Vagina (tissue), 2 donors: ENCODE results near the gene MEIS1.
"Not testable (repeated sequence)": the region's sequence is repeated elsewhere in the genome, so short reads cannot be mapped to it uniquely, and the experiment has no call there.

Experiments
- POLR2A ChIP-seq, 2 donors: fragments of 450-650 bp; IDR thresholded peaks; one replicate each; pipeline ENCODE4 v1.6.1; 2017; ENCODE audit warnings: antibody characterized with exemption in 2 of 2, mild to moderate bottlenecking in 2 of 2, moderate library complexity in 2 of 2
- POLR2AphosphoS5 ChIP-seq, 2 donors: sonication (generic); formaldehyde crosslinking; IDR thresholded peaks; one replicate each; pipeline ENCODE4 v1.9.0; 2017; ENCODE audit warnings: antibody characterized with exemption in 2 of 2, mild to moderate bottlenecking in 2 of 2, low read depth in 1 of 2; ENCODE audit not compliant: insufficient read depth in 1 of 2
- TF ChIP-seq, protein P1 (sequence below), 3 experiments: fragments of 450-650 bp in 2 of 3; fragments of 200-600 bp in 1 of 3; sonication (generic) in 1 of 3; IDR thresholded peaks; one replicate each; pipeline ENCODE4 v1.5.1; 2017 to 2019; ENCODE audit warnings: antibody characterized with exemption in 3 of 3, mild to moderate bottlenecking in 2 of 3, moderate library complexity in 2 of 3

GRCh38 chr2:66391240-66391639 lies 43.7 kb upstream of the MEIS1 start:
- TF ChIP-seq, protein P1, sequence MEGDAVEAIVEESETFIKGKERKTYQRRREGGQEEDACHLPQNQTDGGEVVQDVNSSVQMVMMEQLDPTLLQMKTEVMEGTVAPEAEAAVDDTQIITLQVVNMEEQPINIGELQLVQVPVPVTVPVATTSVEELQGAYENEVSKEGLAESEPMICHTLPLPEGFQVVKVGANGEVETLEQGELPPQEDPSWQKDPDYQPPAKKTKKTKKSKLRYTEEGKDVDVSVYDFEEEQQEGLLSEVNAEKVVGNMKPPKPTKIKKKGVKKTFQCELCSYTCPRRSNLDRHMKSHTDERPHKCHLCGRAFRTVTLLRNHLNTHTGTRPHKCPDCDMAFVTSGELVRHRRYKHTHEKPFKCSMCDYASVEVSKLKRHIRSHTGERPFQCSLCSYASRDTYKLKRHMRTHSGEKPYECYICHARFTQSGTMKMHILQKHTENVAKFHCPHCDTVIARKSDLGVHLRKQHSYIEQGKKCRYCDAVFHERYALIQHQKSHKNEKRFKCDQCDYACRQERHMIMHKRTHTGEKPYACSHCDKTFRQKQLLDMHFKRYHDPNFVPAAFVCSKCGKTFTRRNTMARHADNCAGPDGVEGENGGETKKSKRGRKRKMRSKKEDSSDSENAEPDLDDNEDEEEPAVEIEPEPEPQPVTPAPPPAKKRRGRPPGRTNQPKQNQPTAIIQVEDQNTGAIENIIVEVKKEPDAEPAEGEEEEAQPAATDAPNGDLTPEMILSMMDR (IDR thresholded peaks at IDR 0.05), result not testable (repeated sequence)
- TF ChIP-seq POLR2A (IDR thresholded peaks at IDR 0.05); POLR2AphosphoS5 (IDR thresholded peaks at IDR 0.05; ENCODE audit: insufficient read depth in 1 of 2, low read depth in 1 of 2): not testable (repeated sequence)
